Right atrium auricular region (tissue), 2 donors: ENCODE measurements around the gene P2RX2. TPM values are rescaled to one million over a fixed set of nuclear protein-coding genes. Genes with fewer than 3 reads are reported as not detected.

ENCODE experiments used
- DNase-seq: peaks from one replicate; pipeline ENCODE4 v3.0.0-alpha.2; 2019; ENCODE audit warnings: low spot score
- H3K27ac ChIP-seq, 2 donors: fragments of 200-600 bp; sonication (generic); 1 replicate in 1 of 2; 2 replicates in 1 of 2; pipeline ENCODE4 v1.5.1; 2016 to 2019
- H3K27me3 ChIP-seq, 2 donors: fragments of 200-600 bp; sonication (generic); one replicate each; pipeline versions ENCODE4 v1.5.1 to v1.6.0; 2017 to 2019
- H3K36me3 ChIP-seq: fragments of 200-600 bp; sonication (generic); one replicate; pipeline ENCODE4 v1.5.1; 2016
- H3K4me1 ChIP-seq, 2 donors: fragments of 200-600 bp; sonication (generic); one replicate each; pipeline versions ENCODE4 v1.5.1 to v1.6.0; 2017 to 2019
- H3K4me3 ChIP-seq, 2 donors: fragments of 200-600 bp; sonication (generic); 1 replicate in 1 of 2; 2 replicates in 1 of 2; pipeline ENCODE4 v1.5.1; 2017 to 2019; ENCODE audit warnings: mild to moderate bottlenecking in 1 of 2, moderate library complexity in 1 of 2
- H3K9me3 ChIP-seq, 2 donors: fragments of 200-600 bp; sonication (generic); one replicate each; pipeline ENCODE4 v1.5.1; 2019
- total RNA-seq, 2 donors: library from RNA; depleted of rRNA; stranded (reverse); fragments of >200 nt; gene quantifications; one replicate each; pipeline ENCODE4 v1.1.0, GENCODE V29; 2016
- TF ChIP-seq, protein P1 (sequence below), 2 donors: fragments of 200-600 bp; sonication (generic); IDR thresholded peaks; one replicate each; pipeline ENCODE4 v1.5.1; 2019; ENCODE audit warnings: antibody characterized with exemption in 2 of 2

The P2RX2 gene
- total RNA-seq, 2 donors from 2014 or later: not detected

DNA sequence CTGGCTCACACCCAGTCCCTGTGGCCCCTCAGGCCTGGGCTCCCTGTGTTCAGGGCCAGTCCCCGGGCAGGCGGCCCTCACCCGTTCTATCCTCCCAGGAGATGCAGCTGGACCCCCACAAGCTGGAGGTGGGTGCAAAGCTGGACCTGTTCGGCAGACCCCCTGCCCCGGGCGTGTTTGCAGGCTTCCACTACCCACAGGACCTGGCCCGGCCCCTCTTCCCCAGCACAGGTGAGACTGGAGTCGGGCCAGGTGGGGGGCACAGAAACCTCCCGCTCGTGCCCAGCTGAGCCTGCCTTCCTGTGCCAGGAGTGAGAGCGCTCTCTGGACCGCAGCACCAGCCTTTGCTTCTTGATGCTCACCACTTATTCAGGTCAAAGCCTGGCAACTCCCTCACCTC is 41.9 kb upstream of the P2RX2 start:
- no peaks in the 10 kb centered on the region for H3K4me1 ChIP-seq
- H3K27ac ChIP-seq: no peak overlapping the region
- H3K36me3 ChIP-seq: peaks cover 36% of the 10 kb centered on the region
- no peaks in the 10 kb centered on the region for H3K27me3 ChIP-seq
- TF ChIP-seq, protein P1, sequence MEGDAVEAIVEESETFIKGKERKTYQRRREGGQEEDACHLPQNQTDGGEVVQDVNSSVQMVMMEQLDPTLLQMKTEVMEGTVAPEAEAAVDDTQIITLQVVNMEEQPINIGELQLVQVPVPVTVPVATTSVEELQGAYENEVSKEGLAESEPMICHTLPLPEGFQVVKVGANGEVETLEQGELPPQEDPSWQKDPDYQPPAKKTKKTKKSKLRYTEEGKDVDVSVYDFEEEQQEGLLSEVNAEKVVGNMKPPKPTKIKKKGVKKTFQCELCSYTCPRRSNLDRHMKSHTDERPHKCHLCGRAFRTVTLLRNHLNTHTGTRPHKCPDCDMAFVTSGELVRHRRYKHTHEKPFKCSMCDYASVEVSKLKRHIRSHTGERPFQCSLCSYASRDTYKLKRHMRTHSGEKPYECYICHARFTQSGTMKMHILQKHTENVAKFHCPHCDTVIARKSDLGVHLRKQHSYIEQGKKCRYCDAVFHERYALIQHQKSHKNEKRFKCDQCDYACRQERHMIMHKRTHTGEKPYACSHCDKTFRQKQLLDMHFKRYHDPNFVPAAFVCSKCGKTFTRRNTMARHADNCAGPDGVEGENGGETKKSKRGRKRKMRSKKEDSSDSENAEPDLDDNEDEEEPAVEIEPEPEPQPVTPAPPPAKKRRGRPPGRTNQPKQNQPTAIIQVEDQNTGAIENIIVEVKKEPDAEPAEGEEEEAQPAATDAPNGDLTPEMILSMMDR (IDR thresholded peaks at IDR 0.05): no peak
- DNase-seq: no peak
- H3K4me3 ChIP-seq: no peak overlapping the region
- H3K9me3 ChIP-seq: no peaks in the 10 kb centered on the region

DNA sequence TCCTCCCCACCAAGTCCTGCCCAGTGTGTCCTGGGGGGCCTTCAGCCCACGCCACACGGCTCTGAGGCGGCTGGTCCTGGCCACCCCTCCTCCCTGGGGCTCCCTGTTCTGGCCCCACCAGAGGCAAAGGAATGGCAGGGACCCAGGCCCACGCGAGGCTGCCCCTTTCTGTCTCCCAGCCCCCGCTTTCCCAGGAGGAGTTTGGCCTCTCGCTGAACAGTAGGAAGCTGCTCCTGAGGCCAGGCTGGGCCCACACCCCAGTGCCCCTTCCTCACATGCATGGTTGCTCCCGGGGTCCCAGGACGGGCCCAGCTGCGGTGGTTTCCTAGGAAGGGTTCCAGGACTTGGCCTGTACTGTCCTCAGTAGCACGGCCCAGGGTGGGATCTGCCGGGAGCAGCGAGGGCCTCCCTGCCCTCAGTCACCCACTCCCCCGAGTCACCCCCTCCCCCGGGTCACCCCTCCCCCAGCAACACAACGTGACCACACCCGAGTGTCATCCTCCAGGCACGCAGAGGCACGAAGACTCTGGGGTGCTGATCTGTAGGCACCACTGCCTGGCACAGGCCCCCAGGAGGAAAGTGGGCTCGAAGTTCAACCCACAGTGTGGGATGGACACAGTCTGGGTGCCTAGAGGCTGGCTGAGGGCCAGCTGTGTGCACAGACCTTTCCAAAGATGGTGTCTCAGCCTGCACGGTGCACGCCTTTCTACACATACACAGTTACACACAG is 41.2 kb upstream of the P2RX2 start:
- no peaks in the 10 kb centered on the region for H3K27me3 ChIP-seq
- TF ChIP-seq, protein P1 (IDR thresholded peaks at IDR 0.05): no peak
- H3K27ac ChIP-seq: no peak overlapping the region
- no peaks in the 10 kb centered on the region for H3K9me3 ChIP-seq
- peaks cover 41% of the 10 kb centered on the region for H3K36me3 ChIP-seq
- DNase-seq: no peak
- no peaks in the 10 kb centered on the region for H3K4me1 ChIP-seq
- H3K4me3 ChIP-seq: no peak overlapping the region

DNA sequence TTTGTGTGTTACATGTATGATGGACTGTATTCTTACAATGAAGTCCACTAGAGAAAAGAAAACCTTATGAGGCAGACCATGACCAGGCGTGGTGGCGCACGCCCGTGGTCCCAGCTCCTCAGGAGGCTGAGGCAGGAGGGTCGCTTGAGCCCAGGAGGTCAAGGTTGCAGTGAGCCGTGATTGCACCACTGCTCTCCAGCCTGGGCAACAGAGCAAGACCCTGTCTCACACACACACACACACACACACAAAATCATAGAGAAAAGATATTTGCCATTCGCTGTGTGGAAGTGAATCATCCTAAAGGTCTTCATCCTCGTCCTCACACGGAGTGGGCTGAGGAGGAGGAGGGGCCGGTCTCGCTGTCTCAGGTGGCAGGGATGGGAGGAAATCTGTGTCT is 40.5 kb upstream of the P2RX2 start:
- H3K4me1 ChIP-seq: no peaks in the 10 kb centered on the region
- TF ChIP-seq, protein P1 (IDR thresholded peaks at IDR 0.05): no peak
- peaks cover 41% of the 10 kb centered on the region for H3K36me3 ChIP-seq
- no peak for DNase-seq
- no peaks in the 10 kb centered on the region for H3K27me3 ChIP-seq
- H3K9me3 ChIP-seq: no peaks in the 10 kb centered on the region
- H3K27ac ChIP-seq: no peak overlapping the region
- H3K4me3 ChIP-seq: no peak overlapping the region

DNA sequence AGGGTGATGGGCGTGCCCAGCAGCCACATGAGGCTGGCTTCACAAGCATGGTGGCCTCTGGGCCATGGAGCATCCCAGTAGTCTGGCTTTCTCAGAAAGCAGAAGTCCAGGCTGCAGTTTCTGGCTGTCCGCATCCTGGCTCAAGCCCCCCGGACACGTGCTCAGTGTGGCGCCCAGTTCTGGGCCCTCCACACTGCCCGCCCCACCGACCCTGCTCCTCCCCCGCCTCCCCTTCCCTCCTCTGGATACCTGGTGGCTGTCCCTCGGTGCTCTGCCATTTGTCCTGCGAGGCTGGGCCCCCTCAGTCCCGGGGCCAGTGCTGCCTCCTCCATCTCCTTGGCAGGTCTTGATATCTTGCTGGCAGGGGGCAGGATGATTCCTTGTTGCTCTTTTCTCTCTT is 39.8 kb upstream of the P2RX2 start:
- no peak for DNase-seq
- Histone ChIP-seq H3K36me3 (peaks cover 40% of the 10 kb centered on the region), H3K27ac (no peak overlapping the region), H3K4me1 (no peaks in the 10 kb centered on the region), H3K27me3 (no peaks in the 10 kb centered on the region), H3K9me3 (no peaks in the 10 kb centered on the region), H3K4me3 (no peak overlapping the region)
- TF ChIP-seq, protein P1 (IDR thresholded peaks at IDR 0.05): no peak

DNA sequence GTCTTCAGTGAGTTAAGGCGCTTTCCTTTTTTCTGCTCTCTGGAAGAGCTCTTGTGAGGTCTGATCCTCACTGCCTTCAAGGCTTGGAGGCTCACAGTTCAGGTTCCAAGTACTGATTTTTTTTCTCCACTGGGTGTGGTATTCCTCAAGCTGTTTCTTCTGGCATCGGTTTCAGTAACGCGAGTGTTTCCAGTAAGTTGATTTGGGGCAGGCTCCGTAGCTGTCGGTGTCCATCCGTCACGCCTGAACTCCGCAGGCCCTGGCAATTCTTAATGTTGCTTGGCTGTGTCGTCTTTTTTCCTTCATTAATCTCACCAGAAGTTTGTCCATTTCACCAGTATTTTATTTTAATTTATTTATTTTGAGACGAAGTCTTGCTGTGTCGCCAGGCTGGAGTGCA is 38.8 kb upstream of the P2RX2 start:
- Histone ChIP-seq H3K36me3 (peaks cover 31% of the 10 kb centered on the region), H3K4me1 (no peaks in the 10 kb centered on the region), H3K27me3 (no peaks in the 10 kb centered on the region), H3K9me3 (no peaks in the 10 kb centered on the region), H3K4me3 (no peak overlapping the region), H3K27ac (no peak overlapping the region)
- no peak for DNase-seq
- TF ChIP-seq, protein P1 (IDR thresholded peaks at IDR 0.05): no peak
